Measurements from ENCODE around the gene KANSL1. TPM values are rescaled to one million over a fixed set of nuclear protein-coding genes. Genes with fewer than 3 reads are reported as not detected.
A peak's percentile ranks its signal among the peaks of the same experiment; 100 is the strongest.

KANSL1 gene
- polyA plus RNA-seq, 1 of the 3 experiments (the other 2 are of a cell fraction): 10.0 TPM

DNA sequence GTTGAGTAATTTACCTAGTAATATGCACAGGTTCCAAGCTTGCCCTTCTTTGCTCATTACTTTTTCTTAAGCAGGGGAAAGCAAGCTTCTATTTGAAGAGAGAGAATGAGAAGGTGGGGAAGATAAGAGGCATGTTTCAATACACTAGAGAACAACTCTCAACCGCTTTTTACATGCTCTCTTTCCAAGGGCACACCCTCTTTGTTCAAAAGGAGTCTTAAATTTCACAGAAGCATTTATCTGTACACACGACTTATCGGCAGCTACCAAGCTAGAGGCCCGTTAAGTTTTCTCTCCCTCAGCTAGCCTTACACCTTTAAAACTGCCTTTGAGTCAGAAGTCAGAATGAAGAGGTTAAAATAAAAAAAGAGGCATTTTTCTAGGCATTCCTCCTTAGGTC, 114.6 kb downstream of the KANSL1 start (continued):
- TF ChIP-seq, protein P1, sequence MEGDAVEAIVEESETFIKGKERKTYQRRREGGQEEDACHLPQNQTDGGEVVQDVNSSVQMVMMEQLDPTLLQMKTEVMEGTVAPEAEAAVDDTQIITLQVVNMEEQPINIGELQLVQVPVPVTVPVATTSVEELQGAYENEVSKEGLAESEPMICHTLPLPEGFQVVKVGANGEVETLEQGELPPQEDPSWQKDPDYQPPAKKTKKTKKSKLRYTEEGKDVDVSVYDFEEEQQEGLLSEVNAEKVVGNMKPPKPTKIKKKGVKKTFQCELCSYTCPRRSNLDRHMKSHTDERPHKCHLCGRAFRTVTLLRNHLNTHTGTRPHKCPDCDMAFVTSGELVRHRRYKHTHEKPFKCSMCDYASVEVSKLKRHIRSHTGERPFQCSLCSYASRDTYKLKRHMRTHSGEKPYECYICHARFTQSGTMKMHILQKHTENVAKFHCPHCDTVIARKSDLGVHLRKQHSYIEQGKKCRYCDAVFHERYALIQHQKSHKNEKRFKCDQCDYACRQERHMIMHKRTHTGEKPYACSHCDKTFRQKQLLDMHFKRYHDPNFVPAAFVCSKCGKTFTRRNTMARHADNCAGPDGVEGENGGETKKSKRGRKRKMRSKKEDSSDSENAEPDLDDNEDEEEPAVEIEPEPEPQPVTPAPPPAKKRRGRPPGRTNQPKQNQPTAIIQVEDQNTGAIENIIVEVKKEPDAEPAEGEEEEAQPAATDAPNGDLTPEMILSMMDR (IDR thresholded peaks at IDR 0.05): no peak
- TF ChIP-seq NFIC (IDR thresholded peaks at IDR 0.05; ENCODE audit: borderline replicate concordance) (no peak), SIN3A (IDR thresholded peaks at IDR 0.05; ENCODE audit: borderline replicate concordance, low read depth, low read length) (no peak), MXI1 (IDR thresholded peaks at IDR 0.05; ENCODE audit: low read depth, low read length) (no peak), CHD2 (IDR thresholded peaks at IDR 0.05; ENCODE audit: low read length, partially characterized antibody) (no peak)

DNA sequence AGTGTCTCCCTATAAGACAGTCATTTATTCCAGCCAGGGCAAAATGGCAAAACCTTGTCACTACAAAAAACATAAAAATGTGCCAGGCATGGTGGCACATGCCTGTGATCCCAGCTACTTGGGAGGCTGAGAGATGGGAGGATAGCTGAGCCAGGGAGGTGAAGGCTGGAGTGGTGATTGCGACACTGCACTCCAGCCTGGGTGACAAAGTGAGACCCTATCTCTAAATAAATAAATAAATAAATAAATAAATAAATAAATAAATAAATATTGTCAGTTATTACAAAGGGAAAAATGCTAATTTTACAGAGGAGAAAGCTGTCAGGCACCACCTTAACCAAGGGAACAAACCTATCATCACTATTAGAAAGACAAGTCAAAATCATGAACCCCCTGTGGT, 118.7 kb downstream of the KANSL1 start:
- no peaks in the 10 kb centered on the region for H3K9me2 ChIP-seq
- peaks cover 12 to 38% of the 10 kb centered on the region in 2 experiments for H3K36me3 ChIP-seq (replicated peaks in 1 of 2; ENCODE audit: control insufficient read depth in 1 of 2, insufficient read depth in 2 of 2, low read length in 1 of 2)
- no peak overlapping the region for H2AFZ ChIP-seq (ENCODE audit: low read depth)
- no peak overlapping the region for H3K4me3 ChIP-seq (ENCODE audit: low read depth in 2 of 2, low read length in 1 of 2)
- no peak for TF ChIP-seq NRF1 (IDR thresholded peaks at IDR 0.05; ENCODE audit: low read depth, low read length)
- TF ChIP-seq RAD21 (IDR thresholded peaks at IDR 0.05; ENCODE audit: low read length): no peak
- TF ChIP-seq MEF2A (IDR thresholded peaks at IDR 0.05; ENCODE audit: borderline replicate concordance, low read depth): no peak
- no peak for TF ChIP-seq RXRA (IDR thresholded peaks at IDR 0.05; ENCODE audit: borderline replicate concordance, low read depth)
- TF ChIP-seq ELF1 (IDR thresholded peaks at IDR 0.05): no peak
- TF ChIP-seq EP300 (IDR thresholded peaks at IDR 0.05; ENCODE audit: borderline replicate concordance in 1 of 2, low read depth in 1 of 2, low read length in 1 of 2): no peak
- no peak for TF ChIP-seq POLR2AphosphoS5 (IDR thresholded peaks at IDR 0.05; ENCODE audit: low read depth, low read length)
- TF ChIP-seq, protein P2, sequence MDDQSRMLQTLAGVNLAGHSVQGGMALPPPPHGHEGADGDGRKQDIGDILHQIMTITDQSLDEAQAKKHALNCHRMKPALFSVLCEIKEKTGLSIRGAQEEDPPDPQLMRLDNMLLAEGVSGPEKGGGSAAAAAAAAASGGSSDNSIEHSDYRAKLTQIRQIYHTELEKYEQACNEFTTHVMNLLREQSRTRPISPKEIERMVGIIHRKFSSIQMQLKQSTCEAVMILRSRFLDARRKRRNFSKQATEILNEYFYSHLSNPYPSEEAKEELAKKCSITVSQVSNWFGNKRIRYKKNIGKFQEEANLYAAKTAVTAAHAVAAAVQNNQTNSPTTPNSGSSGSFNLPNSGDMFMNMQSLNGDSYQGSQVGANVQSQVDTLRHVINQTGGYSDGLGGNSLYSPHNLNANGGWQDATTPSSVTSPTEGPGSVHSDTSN (IDR thresholded peaks at IDR 0.05): no peak
- TF ChIP-seq JUND (IDR thresholded peaks at IDR 0.05): no peak
- TF ChIP-seq, protein P3, sequence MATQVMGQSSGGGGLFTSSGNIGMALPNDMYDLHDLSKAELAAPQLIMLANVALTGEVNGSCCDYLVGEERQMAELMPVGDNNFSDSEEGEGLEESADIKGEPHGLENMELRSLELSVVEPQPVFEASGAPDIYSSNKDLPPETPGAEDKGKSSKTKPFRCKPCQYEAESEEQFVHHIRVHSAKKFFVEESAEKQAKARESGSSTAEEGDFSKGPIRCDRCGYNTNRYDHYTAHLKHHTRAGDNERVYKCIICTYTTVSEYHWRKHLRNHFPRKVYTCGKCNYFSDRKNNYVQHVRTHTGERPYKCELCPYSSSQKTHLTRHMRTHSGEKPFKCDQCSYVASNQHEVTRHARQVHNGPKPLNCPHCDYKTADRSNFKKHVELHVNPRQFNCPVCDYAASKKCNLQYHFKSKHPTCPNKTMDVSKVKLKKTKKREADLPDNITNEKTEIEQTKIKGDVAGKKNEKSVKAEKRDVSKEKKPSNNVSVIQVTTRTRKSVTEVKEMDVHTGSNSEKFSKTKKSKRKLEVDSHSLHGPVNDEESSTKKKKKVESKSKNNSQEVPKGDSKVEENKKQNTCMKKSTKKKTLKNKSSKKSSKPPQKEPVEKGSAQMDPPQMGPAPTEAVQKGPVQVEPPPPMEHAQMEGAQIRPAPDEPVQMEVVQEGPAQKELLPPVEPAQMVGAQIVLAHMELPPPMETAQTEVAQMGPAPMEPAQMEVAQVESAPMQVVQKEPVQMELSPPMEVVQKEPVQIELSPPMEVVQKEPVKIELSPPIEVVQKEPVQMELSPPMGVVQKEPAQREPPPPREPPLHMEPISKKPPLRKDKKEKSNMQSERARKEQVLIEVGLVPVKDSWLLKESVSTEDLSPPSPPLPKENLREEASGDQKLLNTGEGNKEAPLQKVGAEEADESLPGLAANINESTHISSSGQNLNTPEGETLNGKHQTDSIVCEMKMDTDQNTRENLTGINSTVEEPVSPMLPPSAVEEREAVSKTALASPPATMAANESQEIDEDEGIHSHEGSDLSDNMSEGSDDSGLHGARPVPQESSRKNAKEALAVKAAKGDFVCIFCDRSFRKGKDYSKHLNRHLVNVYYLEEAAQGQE (IDR thresholded peaks at IDR 0.05; ENCODE audit: low read depth, low read length): no peak
- no peak for TF ChIP-seq FOXJ3 (CRISPR knock-in tag; IDR thresholded peaks at IDR 0.05)
- TF ChIP-seq TEAD4 (IDR thresholded peaks at IDR 0.05; ENCODE audit: borderline replicate concordance, insufficient read depth): no peak
- TF ChIP-seq, protein P4, sequence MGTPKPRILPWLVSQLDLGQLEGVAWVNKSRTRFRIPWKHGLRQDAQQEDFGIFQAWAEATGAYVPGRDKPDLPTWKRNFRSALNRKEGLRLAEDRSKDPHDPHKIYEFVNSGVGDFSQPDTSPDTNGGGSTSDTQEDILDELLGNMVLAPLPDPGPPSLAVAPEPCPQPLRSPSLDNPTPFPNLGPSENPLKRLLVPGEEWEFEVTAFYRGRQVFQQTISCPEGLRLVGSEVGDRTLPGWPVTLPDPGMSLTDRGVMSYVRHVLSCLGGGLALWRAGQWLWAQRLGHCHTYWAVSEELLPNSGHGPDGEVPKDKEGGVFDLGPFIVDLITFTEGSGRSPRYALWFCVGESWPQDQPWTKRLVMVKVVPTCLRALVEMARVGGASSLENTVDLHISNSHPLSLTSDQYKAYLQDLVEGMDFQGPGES (IDR thresholded peaks at IDR 0.05; ENCODE audit: low read depth, low read length): no peak
- no peak for TF ChIP-seq TAF1 (IDR thresholded peaks at IDR 0.05; ENCODE audit: borderline replicate concordance, low read depth, low read length)
- H3K4me2 ChIP-seq: no peak overlapping the region
- WGBS (ENCODE audit: low lambda C conversion rate): 91% methylated on average over 1 of the region's 1 CpG
- peak overlapping the region in 1 of 2 experiments; percentile 71; a peak in 1 of 4 replicates for H3K27ac ChIP-seq (ENCODE audit: low read depth in 2 of 2, low read length in 1 of 2)
- H3K27me3 ChIP-seq (ENCODE audit: insufficient read depth): no peaks in the 10 kb centered on the region
- H4K20me1 ChIP-seq (ENCODE audit: insufficient read depth): peaks cover 68% of the 10 kb centered on the region
- no peaks in the 10 kb centered on the region for H3K9me3 ChIP-seq
- no peak for DNase-seq
- H3F3A ChIP-seq (replicated peaks; ENCODE audit: insufficient read depth): peaks cover 42% of the 10 kb centered on the region
- H3K4me1 ChIP-seq (ENCODE audit: control insufficient read depth in 1 of 2, insufficient read depth in 2 of 2, low read depth in 1 of 2, low read length in 1 of 2): peaks cover 0 to 18% of the 10 kb centered on the region in 2 experiments; a peak in 3 of 4 replicates
- POLR2A ChIA-PET: no interaction called here
- H3K79me2 ChIP-seq (ENCODE audit: insufficient read depth): peaks cover 97% of the 10 kb centered on the region
- CTCF ChIA-PET: interaction anchor here (1.1 to 1.3 kb wide), 4 partner anchors 11 to 119 kb away, joined by 3 to 5 read pairs (median 3); no protein-coding TSS in a partner anchor
- H3K9ac ChIP-seq: no peak overlapping the region
